Neural cell (in vitro differentiated cells): ENCODE measurements around the gene XPNPEP2. TPM values are rescaled to one million over a fixed set of nuclear protein-coding genes. Genes with fewer than 3 reads are reported as not detected.

Experiments used
- H2AFZ ChIP-seq: fragments of 200-600, 300-800 bp; sonication (generic), shearing (Covaris generic); 2 replicates; pipeline ENCODE4 v1.6.0; 2014; ENCODE audit warnings: low read depth, mild to moderate bottlenecking, antibody characterized with exemption, low read length, moderate library complexity
- H3F3A ChIP-seq: fragments of 200-600 bp; shearing (Covaris generic); 2 replicates; pipeline ENCODE4 v1.6.1; 2016; ENCODE audit warnings: mild to moderate bottlenecking, moderate library complexity, mixed read lengths, antibody characterized with exemption, low read length; ENCODE audit not compliant: insufficient read depth, poor library complexity, severe bottlenecking
- H3K27ac ChIP-seq: fragments of 200-600, 300-800 bp; sonication (generic), shearing (Covaris generic); 2 replicates; pipeline ENCODE4 v1.5.1; 2014; ENCODE audit warnings: mild to moderate bottlenecking, low read length, moderate library complexity
- H3K27me3 ChIP-seq: fragments of 300-800, 200-600 bp; sonication (generic), shearing (Covaris generic); 2 replicates; pipeline ENCODE4 v1.6.0; 2014; ENCODE audit warnings: mild to moderate bottlenecking, low read depth, low read length, moderate library complexity; ENCODE audit not compliant: insufficient read depth
- H3K36me3 ChIP-seq: fragments of 300-800, 200-600 bp; sonication (generic), shearing (Covaris generic); 2 replicates; pipeline ENCODE4 v1.5.1; 2014; ENCODE audit warnings: mild to moderate bottlenecking, antibody characterized with exemption, low read length, moderate library complexity; ENCODE audit not compliant: insufficient read depth
- H3K4me2 ChIP-seq: fragments of 300-800, 200-600 bp; sonication (generic), shearing (Covaris generic); 2 replicates; pipeline ENCODE4 v1.6.0; 2014; ENCODE audit warnings: mild to moderate bottlenecking, low read length
- H3K4me3 ChIP-seq: fragments of 300-800, 200-600 bp; sonication (generic), shearing (Covaris generic); 2 replicates; pipeline ENCODE4 v1.5.1; 2014; ENCODE audit warnings: mild to moderate bottlenecking, low read length, moderate library complexity
- H3K79me2 ChIP-seq: fragments of 200-600 bp; shearing (Covaris generic); replicated peaks from 2 replicates; pipeline ENCODE4 v1.6.0; 2014; ENCODE audit warnings: mild to moderate bottlenecking, low read length, moderate library complexity; ENCODE audit not compliant: insufficient read depth
- H3K9ac ChIP-seq: fragments of 300-800, 200-600 bp; sonication (generic), shearing (Covaris generic); 2 replicates; pipeline ENCODE4 v1.6.1; 2016; ENCODE audit warnings: mild to moderate bottlenecking, low read length, mixed read lengths
- H3K9me2 ChIP-seq: fragments of 200-600 bp; shearing (Covaris generic); 2 replicates; pipeline ENCODE4 v1.6.1; 2016; ENCODE audit warnings: mild to moderate bottlenecking, low read length, mixed read lengths; ENCODE audit not compliant: insufficient read depth
- H3K9me3 ChIP-seq: fragments of 200-600, 300-800 bp; sonication (generic), shearing (Covaris generic); 2 replicates; pipeline ENCODE4 v1.6.1; 2016; ENCODE audit warnings: mild to moderate bottlenecking, mixed run types, low read length, moderate library complexity, mixed read lengths
- H4K20me1 ChIP-seq: fragments of 200-600 bp; shearing (Covaris generic); 2 replicates; pipeline ENCODE4 v1.6.1; 2016; ENCODE audit warnings: mild to moderate bottlenecking, mixed run types; ENCODE audit not compliant: insufficient read depth
- EP300 ChIP-seq: fragments of 450-650 bp; conservative IDR thresholded peaks from 2 replicates; pipeline ENCODE4 v1.6.1; 2014; ENCODE audit warnings: antibody characterized with exemption, mild to moderate bottlenecking, moderate library complexity; ENCODE audit not compliant: poor library complexity, severe bottlenecking
- EZH2 ChIP-seq: fragments of 200-600, 300-800 bp; shearing (Covaris generic), sonication (generic); IDR thresholded peaks from 2 replicates; pipeline ENCODE4 v1.6.1; 2014; ENCODE audit warnings: antibody characterized with exemption, low read length, borderline replicate concordance, mild to moderate bottlenecking; ENCODE audit not compliant: insufficient read depth, poor library complexity, severe bottlenecking
- MXI1 ChIP-seq: fragments of 450-650 bp; conservative IDR thresholded peaks from 2 replicates; pipeline ENCODE4 v1.6.1; 2014; ENCODE audit warnings: antibody characterized with exemption, mild to moderate bottlenecking; ENCODE audit not compliant: poor library complexity, severe bottlenecking
- POLR2AphosphoS5 ChIP-seq: IDR thresholded peaks from 2 replicates; pipeline ENCODE4 v1.6.1; 2012
- RAD21 ChIP-seq: fragments of 450-650 bp; conservative IDR thresholded peaks from 2 replicates; pipeline ENCODE4 v1.6.1; 2014; ENCODE audit warnings: antibody characterized with exemption, mild to moderate bottlenecking, moderate library complexity
- SMC3 ChIP-seq: fragments of 450-650 bp; conservative IDR thresholded peaks from 2 replicates; pipeline ENCODE4 v1.6.1; 2014; ENCODE audit warnings: antibody characterized with exemption, mild to moderate bottlenecking, moderate library complexity; ENCODE audit not compliant: poor library complexity
- TAF1 ChIP-seq: IDR thresholded peaks from 2 replicates; pipeline ENCODE4 v1.6.1; 2012; ENCODE audit warnings: low read depth
- polyA plus RNA-seq: library from polyadenylated mRNA; depleted of rRNA; stranded (reverse); fragments of >200 nt; gene quantifications from 2 replicates; pipeline ENCODE4 v1.2.3, GENCODE V29; 2014
- TF ChIP-seq, protein P1 (sequence below): fragments of 450-650 bp; IDR thresholded peaks from 2 replicates; pipeline ENCODE4 v1.5.1; 2014; ENCODE audit warnings: antibody characterized with exemption, mild to moderate bottlenecking, moderate library complexity; ENCODE audit not compliant: poor library complexity, severe bottlenecking
- TF ChIP-seq, protein P2 (sequence below): IDR thresholded peaks from 2 replicates; pipeline ENCODE4 v1.6.1; 2012; ENCODE audit warnings: borderline replicate concordance

Gene XPNPEP2
- polyA plus RNA-seq, 1 donor from 2014 or later, result not detected

GRCh38 chrX:129779747-129780146, 41.0 kb downstream of the XPNPEP2 start, which contains the start of gene SASH3:
Gene SASH3 (plus strand): TSS chrX:129779949. CDS start chrX:129780098, 149 bp downstream.
- Histone ChIP-seq H3K79me2 (no peaks in the 10 kb centered on the region), H4K20me1 (no peaks in the 10 kb centered on the region), H3K4me3 (no peak within 1 kb of the TSS), H3F3A (no peaks in the 10 kb centered on the region), H3K4me2 (no peak within 1 kb of the TSS), H3K9ac (no peak within 1 kb of the TSS), H3K9me2 (no peaks in the 10 kb centered on the region), H3K27me3 (no peaks in the 10 kb centered on the region), H3K9me3 (no peaks in the 10 kb centered on the region), H2AFZ (no peak within 1 kb of the TSS), H3K36me3 (no peaks in the 10 kb centered on the region), H3K27ac (no peak within 1 kb of the TSS)
- TF ChIP-seq, protein P1, sequence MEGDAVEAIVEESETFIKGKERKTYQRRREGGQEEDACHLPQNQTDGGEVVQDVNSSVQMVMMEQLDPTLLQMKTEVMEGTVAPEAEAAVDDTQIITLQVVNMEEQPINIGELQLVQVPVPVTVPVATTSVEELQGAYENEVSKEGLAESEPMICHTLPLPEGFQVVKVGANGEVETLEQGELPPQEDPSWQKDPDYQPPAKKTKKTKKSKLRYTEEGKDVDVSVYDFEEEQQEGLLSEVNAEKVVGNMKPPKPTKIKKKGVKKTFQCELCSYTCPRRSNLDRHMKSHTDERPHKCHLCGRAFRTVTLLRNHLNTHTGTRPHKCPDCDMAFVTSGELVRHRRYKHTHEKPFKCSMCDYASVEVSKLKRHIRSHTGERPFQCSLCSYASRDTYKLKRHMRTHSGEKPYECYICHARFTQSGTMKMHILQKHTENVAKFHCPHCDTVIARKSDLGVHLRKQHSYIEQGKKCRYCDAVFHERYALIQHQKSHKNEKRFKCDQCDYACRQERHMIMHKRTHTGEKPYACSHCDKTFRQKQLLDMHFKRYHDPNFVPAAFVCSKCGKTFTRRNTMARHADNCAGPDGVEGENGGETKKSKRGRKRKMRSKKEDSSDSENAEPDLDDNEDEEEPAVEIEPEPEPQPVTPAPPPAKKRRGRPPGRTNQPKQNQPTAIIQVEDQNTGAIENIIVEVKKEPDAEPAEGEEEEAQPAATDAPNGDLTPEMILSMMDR, result no peak
- TF ChIP-seq EP300 (no peak), POLR2AphosphoS5 (no peak), EZH2 (no peak), RAD21 (no peak), TAF1 (no peak), SMC3 (no peak), MXI1 (no peak)
- TF ChIP-seq, protein P2, sequence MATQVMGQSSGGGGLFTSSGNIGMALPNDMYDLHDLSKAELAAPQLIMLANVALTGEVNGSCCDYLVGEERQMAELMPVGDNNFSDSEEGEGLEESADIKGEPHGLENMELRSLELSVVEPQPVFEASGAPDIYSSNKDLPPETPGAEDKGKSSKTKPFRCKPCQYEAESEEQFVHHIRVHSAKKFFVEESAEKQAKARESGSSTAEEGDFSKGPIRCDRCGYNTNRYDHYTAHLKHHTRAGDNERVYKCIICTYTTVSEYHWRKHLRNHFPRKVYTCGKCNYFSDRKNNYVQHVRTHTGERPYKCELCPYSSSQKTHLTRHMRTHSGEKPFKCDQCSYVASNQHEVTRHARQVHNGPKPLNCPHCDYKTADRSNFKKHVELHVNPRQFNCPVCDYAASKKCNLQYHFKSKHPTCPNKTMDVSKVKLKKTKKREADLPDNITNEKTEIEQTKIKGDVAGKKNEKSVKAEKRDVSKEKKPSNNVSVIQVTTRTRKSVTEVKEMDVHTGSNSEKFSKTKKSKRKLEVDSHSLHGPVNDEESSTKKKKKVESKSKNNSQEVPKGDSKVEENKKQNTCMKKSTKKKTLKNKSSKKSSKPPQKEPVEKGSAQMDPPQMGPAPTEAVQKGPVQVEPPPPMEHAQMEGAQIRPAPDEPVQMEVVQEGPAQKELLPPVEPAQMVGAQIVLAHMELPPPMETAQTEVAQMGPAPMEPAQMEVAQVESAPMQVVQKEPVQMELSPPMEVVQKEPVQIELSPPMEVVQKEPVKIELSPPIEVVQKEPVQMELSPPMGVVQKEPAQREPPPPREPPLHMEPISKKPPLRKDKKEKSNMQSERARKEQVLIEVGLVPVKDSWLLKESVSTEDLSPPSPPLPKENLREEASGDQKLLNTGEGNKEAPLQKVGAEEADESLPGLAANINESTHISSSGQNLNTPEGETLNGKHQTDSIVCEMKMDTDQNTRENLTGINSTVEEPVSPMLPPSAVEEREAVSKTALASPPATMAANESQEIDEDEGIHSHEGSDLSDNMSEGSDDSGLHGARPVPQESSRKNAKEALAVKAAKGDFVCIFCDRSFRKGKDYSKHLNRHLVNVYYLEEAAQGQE, result no peak

- Histone ChIP-seq H3K27ac (no peak overlapping the region), H4K20me1 (no peaks in the 10 kb centered on the region), H3F3A (no peaks in the 10 kb centered on the region), H2AFZ (no peak overlapping the region), H3K4me2 (no peak overlapping the region), H3K9ac (no peak overlapping the region), H3K36me3 (no peaks in the 10 kb centered on the region), H3K79me2 (no peaks in the 10 kb centered on the region), H3K9me3 (no peaks in the 10 kb centered on the region), H3K9me2 (no peaks in the 10 kb centered on the region), H3K4me3 (no peak overlapping the region), H3K27me3 (no peaks in the 10 kb centered on the region)
- TF ChIP-seq MXI1 (no peak), POLR2AphosphoS5 (no peak), EP300 (no peak), TAF1 (no peak), EZH2 (no peak), SMC3 (no peak), RAD21 (no peak)
- TF ChIP-seq, protein P2, result no peak
- TF ChIP-seq, protein P1, result no peak
Measured at GRCh38 chrX:129780441-129781105, 41.8 kb downstream of the XPNPEP2 start.
